ENCODE results near the gene PTPRJ.

DNA sequence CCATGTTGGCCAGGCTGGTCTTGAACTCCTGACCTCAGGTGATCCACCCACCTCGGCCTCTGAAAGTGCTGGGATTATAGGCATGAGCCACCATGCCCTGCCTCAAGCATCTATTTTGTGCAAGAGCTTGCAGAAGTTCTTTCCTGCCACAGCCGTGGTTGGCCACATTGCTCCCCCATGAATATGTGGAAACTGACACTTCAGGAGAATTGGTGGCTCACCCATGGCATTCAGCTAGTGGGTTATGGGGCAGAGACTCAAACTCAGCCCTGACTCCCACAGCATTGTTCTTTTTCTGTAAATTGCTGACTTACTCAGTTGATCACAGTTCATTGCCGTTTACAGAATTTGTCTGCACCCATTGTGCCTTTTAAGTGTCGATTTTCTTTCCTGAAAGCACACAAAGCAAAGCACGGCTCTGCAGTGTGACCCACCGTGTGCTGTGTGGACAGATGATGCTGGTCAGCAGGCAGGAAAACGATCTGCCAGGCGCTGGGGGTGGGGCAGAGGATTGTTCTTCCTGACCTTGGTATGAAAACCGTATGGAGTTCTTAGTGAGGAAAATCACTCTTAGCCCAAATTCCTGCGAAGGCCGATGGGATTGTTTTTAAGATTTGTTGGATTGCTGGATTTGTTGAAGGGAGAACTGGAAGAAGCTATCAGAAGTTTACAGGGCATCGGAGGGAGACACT is 115.6 kb downstream of the PTPRJ start:
- TF ChIP-seq, protein P1, sequence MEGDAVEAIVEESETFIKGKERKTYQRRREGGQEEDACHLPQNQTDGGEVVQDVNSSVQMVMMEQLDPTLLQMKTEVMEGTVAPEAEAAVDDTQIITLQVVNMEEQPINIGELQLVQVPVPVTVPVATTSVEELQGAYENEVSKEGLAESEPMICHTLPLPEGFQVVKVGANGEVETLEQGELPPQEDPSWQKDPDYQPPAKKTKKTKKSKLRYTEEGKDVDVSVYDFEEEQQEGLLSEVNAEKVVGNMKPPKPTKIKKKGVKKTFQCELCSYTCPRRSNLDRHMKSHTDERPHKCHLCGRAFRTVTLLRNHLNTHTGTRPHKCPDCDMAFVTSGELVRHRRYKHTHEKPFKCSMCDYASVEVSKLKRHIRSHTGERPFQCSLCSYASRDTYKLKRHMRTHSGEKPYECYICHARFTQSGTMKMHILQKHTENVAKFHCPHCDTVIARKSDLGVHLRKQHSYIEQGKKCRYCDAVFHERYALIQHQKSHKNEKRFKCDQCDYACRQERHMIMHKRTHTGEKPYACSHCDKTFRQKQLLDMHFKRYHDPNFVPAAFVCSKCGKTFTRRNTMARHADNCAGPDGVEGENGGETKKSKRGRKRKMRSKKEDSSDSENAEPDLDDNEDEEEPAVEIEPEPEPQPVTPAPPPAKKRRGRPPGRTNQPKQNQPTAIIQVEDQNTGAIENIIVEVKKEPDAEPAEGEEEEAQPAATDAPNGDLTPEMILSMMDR (conservative IDR thresholded peaks at IDR 0.05; ENCODE audit: low read depth, low read length) = no peak
- TF ChIP-seq, protein P2, sequence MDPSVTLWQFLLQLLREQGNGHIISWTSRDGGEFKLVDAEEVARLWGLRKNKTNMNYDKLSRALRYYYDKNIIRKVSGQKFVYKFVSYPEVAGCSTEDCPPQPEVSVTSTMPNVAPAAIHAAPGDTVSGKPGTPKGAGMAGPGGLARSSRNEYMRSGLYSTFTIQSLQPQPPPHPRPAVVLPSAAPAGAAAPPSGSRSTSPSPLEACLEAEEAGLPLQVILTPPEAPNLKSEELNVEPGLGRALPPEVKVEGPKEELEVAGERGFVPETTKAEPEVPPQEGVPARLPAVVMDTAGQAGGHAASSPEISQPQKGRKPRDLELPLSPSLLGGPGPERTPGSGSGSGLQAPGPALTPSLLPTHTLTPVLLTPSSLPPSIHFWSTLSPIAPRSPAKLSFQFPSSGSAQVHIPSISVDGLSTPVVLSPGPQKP (IDR thresholded peaks at IDR 0.05; ENCODE audit: borderline replicate concordance, low read depth, low read length) = no peak
- TF ChIP-seq POLR2A (IDR thresholded peaks at IDR 0.05; ENCODE audit: low read depth, low read length) (no peak), BHLHE40 (IDR thresholded peaks at IDR 0.05; ENCODE audit: low read depth, low read length) (no peak), MXI1 (IDR thresholded peaks at IDR 0.05; ENCODE audit: borderline replicate concordance, low read depth, low read length) (no peak), RAD21 (IDR thresholded peaks at IDR 0.05; ENCODE audit: low read length) (no peak), MAFK (IDR thresholded peaks at IDR 0.05; ENCODE audit: low read depth, low read length) (no peak)
